Fibroblast of upper back skin (primary cell): ENCODE measurements around the gene AZIN2.
"Not testable (repeated sequence)": the region's sequence is repeated elsewhere in the genome, so short reads cannot be mapped to it uniquely, and the experiment has no call there.

Source experiments
- DNase-seq: peaks from one replicate; pipeline ENCODE4 v3.0.0-alpha.2; 2013

AZIN2 gene

DNA sequence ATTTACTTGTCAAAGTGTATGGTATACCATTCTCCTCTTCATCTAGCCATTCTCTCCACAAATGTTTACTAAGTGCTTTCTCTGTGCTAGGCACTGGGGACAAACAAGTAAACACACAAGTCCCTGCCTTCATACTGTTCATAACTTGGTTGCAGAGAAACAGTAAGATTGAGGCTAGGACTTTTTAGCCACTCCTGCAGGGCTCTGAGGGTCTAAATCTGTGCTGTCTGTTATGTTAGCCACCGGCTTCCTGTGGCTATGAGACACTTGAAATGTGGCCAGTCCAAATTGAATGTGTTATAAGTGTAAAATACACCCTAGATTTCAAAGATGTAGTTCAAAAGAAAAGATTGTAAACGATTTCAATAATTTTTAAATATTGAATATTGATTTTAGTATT lies 50.2 kb downstream of the AZIN2 start:
- no peak for DNase-seq

GRCh38 chr1:33132549-33132948 lies 51.6 kb downstream of the AZIN2 start:
- no peak for DNase-seq

GRCh38 chr1:33133478-33134105 lies 52.6 kb downstream of the AZIN2 start:
- no peak for DNase-seq

- DNase-seq = not testable (repeated sequence)
Measured at GRCh38 chr1:33136041-33136440, 55.1 kb downstream of the AZIN2 start.

GRCh38 chr1:33137800-33138199 lies 56.8 kb downstream of the AZIN2 start:
- peak; percentile 43 for DNase-seq

GRCh38 chr1:33140153-33141149 lies 59.5 kb downstream of the AZIN2 start:
- no peak for DNase-seq

DNA sequence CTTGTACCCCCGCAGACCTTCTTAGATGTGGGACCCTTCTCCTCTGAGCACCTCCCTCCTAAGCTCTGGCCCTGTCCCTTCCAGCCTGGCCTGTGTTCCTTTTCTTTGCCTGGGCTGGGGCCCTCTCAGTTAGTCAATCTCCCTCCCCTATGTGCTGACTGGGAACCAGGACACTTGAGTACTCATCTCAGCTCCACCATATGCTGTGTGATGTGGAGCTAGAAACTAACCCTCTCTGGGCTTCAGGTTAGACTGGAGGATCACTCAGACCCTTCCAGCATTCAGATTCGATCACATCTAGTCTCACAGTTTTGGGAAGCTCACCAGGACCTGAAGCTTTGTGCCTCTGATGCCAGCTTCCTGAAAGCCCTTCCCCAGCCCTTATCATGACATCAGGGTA lies 60.3 kb downstream of the AZIN2 start:
- no peak for DNase-seq

GRCh38 chr1:33141781-33142180 lies 60.8 kb downstream of the AZIN2 start:
- no peak for DNase-seq

GRCh38 chr1:33142483-33143064 lies 61.6 kb downstream of the AZIN2 start:
- no peak for DNase-seq

- DNase-seq = peak; percentile 75
Measured at GRCh38 chr1:33143176-33143575, 62.2 kb downstream of the AZIN2 start.

- DNase-seq = peak; percentile 56
Measured at GRCh38 chr1:33143698-33144097, 62.7 kb downstream of the AZIN2 start.

DNA sequence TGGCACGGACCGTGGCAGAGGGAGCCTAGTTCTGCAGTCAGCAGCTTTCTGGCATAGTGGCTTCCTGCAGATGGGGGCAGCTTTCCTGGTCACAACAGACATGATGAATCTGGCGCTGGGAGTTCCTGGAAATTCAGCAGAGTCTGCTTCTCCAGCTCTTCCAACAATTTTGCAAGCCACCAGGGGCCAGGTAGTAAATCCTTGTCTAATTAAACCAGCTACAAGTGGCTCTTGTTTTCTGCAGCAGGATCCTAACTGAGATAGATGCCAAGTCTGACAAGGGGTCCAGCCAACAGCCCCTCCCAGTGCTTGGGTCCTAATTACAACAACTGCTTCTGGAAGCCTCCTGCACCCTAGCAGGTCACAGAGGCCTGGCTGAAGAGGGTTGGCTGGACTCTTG lies 65.0 kb downstream of the AZIN2 start:
- no peak for DNase-seq

DNA sequence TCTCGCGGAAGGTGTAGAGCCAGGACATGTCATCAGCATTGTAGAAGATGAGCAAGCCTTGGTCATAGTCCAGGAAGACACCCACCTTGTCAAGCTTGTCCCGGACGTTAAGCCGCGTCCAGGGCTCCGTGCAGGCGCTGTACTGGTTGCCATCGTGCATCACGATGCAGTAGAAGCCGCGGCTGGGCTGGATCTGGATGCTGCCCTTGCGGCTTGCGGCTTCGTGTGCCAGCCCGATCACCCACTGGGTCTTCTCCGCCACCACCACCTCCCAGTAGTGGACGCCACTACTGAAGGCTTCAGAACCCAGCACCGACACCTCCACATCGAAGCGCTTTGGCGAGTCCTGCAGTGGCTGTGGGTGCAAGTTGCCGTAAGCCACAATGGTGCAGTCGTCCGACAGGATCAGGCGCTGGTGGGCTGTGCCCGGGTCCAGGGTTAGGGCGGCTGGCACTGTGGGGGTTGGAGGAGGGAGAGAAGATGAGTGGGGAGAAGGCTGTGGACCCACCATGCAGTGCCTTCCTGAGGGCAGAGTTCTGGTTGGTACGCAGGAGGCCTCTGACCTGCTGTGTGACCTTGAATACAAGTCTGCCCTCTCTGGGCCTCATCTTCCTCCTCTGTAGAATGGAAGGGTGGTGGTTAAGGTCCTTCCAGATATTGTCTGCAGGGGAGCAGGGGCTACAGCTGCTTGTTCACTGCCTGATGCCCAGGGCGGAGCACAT lies 66.5 kb downstream of the AZIN2 start:
- DNase-seq = no peak

GRCh38 chr1:33147997-33148314 lies 67.0 kb downstream of the AZIN2 start:
- DNase-seq = peak; percentile 27

DNA sequence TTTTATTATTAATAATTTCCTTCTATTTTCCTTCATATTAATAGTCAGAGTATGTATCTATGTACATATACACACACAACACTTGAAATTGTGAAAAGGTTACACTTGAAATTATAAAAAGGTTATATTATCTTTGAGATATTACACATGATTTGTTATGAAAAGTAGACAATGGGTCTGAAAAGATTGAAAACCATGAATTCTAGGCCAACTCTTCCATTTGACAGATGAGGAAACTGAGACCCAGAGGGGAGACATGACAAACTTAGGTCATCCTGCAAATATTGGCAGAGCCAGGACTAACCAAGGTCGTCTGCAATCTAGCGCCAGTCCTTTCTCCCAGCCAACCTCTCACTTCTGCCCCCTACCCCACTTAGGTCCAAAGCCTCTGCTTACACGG lies 67.7 kb downstream of the AZIN2 start:
- DNase-seq = no peak

- no peak for DNase-seq
Measured at GRCh38 chr1:33149453-33150190, 68.7 kb downstream of the AZIN2 start.

DNA sequence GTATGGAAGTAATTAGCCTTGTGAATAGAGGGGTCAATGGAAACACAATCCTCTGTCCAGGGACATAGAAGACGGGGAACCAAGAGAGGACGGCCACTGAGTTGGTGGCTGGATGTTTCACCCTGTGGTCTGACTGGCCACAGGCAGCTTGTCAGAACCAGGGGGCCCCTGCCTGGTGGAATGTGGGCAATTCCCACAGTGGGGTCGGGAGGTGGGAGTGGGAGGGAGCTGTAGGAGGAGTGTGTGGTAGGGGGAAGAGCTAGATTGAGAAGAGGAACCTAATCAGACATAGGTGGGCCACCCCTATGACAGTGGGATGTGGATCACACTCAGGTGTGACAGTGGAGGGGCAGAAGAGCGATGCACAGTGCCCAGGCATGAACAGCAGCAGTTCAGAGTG lies 69.6 kb downstream of the AZIN2 start:
- DNase-seq = no peak

GRCh38 chr1:33151116-33151515 lies 70.2 kb downstream of the AZIN2 start:
- no peak for DNase-seq

GRCh38 chr1:33152685-33153432 lies 71.9 kb downstream of the AZIN2 start:
- peak; percentile 67 for DNase-seq

DNA sequence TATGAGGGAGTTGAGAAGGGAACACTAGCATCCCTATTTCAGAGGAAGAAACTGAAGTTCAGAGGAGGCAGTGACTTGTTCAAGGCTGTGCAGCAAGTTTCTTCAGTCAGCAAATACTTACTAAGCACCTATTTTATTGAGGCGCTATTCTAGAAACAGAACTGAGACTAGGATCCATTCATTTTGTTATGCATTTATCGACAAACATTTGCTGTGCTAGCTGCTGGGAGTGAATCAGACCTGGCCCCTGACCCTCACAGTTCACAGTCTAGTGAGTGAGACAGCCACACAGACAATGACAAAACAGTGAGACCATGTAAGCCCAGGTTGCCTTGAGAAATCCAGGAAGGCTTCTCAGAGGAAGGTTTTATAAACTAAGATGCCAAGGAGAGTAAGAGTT lies 72.7 kb downstream of the AZIN2 start:
- no peak for DNase-seq

GRCh38 chr1:33155877-33156538 lies 75.1 kb downstream of the AZIN2 start:
- no peak for DNase-seq
